ENCODE measurements around the gene ERCC3.
A peak's percentile ranks its signal among the peaks of the same experiment; 100 is the strongest.

The ERCC3 gene

GRCh38 chr2:127293748-127294562 lies at the start of gene ERCC3:
TSS of gene ERCC3 (minus strand) at chr2:127294144. CDS start at chr2:127294081, 63 bp downstream.
- TF ChIP-seq, protein P1, sequence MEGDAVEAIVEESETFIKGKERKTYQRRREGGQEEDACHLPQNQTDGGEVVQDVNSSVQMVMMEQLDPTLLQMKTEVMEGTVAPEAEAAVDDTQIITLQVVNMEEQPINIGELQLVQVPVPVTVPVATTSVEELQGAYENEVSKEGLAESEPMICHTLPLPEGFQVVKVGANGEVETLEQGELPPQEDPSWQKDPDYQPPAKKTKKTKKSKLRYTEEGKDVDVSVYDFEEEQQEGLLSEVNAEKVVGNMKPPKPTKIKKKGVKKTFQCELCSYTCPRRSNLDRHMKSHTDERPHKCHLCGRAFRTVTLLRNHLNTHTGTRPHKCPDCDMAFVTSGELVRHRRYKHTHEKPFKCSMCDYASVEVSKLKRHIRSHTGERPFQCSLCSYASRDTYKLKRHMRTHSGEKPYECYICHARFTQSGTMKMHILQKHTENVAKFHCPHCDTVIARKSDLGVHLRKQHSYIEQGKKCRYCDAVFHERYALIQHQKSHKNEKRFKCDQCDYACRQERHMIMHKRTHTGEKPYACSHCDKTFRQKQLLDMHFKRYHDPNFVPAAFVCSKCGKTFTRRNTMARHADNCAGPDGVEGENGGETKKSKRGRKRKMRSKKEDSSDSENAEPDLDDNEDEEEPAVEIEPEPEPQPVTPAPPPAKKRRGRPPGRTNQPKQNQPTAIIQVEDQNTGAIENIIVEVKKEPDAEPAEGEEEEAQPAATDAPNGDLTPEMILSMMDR (IDR thresholded peaks at IDR 0.05) = no peak
- no peak for TF ChIP-seq ZFX (IDR thresholded peaks at IDR 0.05; ENCODE audit: borderline replicate concordance)
- peak within 1 kb of the TSS; percentile 48; the same call in 1 of the 2 replicates for H3K27ac ChIP-seq

- H3K27ac ChIP-seq = no peak overlapping the region
- TF ChIP-seq, protein P1 (IDR thresholded peaks at IDR 0.05) = no peak
- no peak for TF ChIP-seq ZFX (IDR thresholded peaks at IDR 0.05; ENCODE audit: borderline replicate concordance)
Measured at GRCh38 chr2:127343277-127343676, 49.3 kb upstream of the ERCC3 start.

DNA sequence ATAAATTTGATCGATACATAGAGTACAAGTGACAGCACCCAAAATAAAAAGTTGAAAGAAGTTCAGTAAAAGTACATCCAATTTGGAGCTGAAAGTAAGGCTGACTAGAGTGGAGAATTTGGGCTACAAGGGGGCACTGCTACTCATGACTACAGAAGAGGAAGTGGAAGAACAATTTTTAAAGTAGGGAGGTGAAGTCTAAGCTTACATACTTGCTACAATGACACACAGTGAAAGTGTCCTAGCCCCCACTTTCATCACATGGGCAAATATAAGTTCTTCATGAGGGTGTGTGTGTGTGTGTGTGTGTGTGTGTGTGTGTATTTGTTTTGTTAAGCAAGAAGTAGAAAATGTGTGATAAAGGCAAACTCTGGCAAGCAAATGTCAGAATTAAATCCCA lies 48.2 kb upstream of the ERCC3 start:
- H3K27ac ChIP-seq = no peak overlapping the region

GRCh38 chr2:127332335-127332734 lies 38.4 kb upstream of the ERCC3 start:
- TF ChIP-seq ZFX (IDR thresholded peaks at IDR 0.05; ENCODE audit: borderline replicate concordance) = no peak
- TF ChIP-seq, protein P1 (IDR thresholded peaks at IDR 0.05) = no peak

More for the DNA sequence above, 48.2 kb upstream of the ERCC3 start:
- TF ChIP-seq, protein P1 (IDR thresholded peaks at IDR 0.05) = no peak
- TF ChIP-seq ZFX (IDR thresholded peaks at IDR 0.05; ENCODE audit: borderline replicate concordance) = no peak

DNA sequence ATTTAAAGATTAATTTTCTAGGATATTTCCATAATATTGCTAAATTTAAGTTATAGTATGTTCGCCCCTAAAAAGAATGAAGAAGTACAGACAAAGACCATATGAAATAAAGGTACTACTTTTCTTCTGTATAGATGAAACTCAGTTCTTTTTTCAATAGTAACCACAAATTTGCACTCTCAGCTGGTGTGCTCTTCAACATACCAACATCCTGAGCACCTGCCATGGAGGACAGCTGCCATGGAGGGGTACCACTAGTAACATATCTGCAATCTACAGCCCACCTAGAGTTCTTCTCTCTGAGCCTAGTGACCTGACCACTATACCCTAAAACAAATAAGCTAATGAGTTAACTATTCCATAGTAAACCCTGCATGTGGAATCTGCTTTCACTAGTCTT lies 36.8 kb upstream of the ERCC3 start:
- no peak overlapping the region for H3K27ac ChIP-seq
- TF ChIP-seq, protein P1 (IDR thresholded peaks at IDR 0.05) = no peak
- TF ChIP-seq ZFX (IDR thresholded peaks at IDR 0.05; ENCODE audit: borderline replicate concordance) = no peak

More at GRCh38 chr2:127332335-127332734, 38.4 kb upstream of the ERCC3 start:
- H3K27ac ChIP-seq = no peak overlapping the region

- no peak for TF ChIP-seq ZFX (IDR thresholded peaks at IDR 0.05; ENCODE audit: borderline replicate concordance)
- no peak overlapping the region for H3K27ac ChIP-seq
Measured at GRCh38 chr2:127326289-127326945, 32.5 kb upstream of the ERCC3 start.

- TF ChIP-seq, protein P1 (IDR thresholded peaks at IDR 0.05) = peak; percentile 32
- TF ChIP-seq ZFX (IDR thresholded peaks at IDR 0.05; ENCODE audit: borderline replicate concordance) = no peak
- H3K27ac ChIP-seq = no peak overlapping the region
Measured at GRCh38 chr2:127324635-127325034, 30.7 kb upstream of the ERCC3 start.

Data from 22Rv1 (cell line).